GM19467 (cell line): ENCODE results near the gene KLF3.

ENCODE experiments used
- ATAC-seq: cut with Tn5 transposase; IDR thresholded peaks from one replicate; pipeline ENCODE4 v1.9.1; 2021; ENCODE audit warnings: mild to moderate bottlenecking, moderate library complexity; ENCODE audit not compliant: unreplicated experiment

KLF3 gene

GRCh38 chr4:38673130-38673978 lies 9.4 kb downstream of the KLF3 start:
- no peak for ATAC-seq

- ATAC-seq: no peak
Observed at GRCh38 chr4:38674258-38675144, 10.5 kb downstream of the KLF3 start.

GRCh38 chr4:38675146-38676121 lies 11.4 kb downstream of the KLF3 start:
- ATAC-seq: peak; percentile 50

- ATAC-seq: no peak
Observed at GRCh38 chr4:38676986-38677385, 13.0 kb downstream of the KLF3 start.

DNA sequence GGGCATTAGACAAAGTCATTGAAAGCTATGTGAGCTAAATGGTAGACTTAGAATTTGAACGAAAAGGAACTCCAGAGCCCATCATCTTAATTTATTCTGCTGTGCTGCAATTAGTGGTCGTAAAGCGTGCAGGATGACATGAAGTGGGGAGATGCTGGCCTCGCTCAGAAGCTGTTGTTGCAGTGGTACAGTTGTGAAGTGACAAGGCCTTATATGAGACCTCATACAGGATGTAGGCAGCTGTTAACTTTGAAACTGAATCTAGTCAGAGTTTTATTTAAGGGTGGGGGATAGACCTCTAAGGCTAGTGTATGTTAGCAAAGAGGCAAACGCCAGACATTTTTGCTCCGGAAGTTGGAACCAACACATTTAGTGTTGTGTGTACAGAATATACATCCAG lies 13.4 kb downstream of the KLF3 start:
- ATAC-seq: no peak

GRCh38 chr4:38678078-38678477 lies 14.1 kb downstream of the KLF3 start:
- no peak for ATAC-seq

- ATAC-seq: no peak
Observed at GRCh38 chr4:38679921-38680320, 15.9 kb downstream of the KLF3 start.

GRCh38 chr4:38681281-38681991 lies 17.4 kb downstream of the KLF3 start:
- ATAC-seq: no peak

- ATAC-seq: no peak
Observed at GRCh38 chr4:38682336-38682735, 18.3 kb downstream of the KLF3 start.

- ATAC-seq: no peak
Observed at GRCh38 chr4:38683276-38683675, 19.3 kb downstream of the KLF3 start.

DNA sequence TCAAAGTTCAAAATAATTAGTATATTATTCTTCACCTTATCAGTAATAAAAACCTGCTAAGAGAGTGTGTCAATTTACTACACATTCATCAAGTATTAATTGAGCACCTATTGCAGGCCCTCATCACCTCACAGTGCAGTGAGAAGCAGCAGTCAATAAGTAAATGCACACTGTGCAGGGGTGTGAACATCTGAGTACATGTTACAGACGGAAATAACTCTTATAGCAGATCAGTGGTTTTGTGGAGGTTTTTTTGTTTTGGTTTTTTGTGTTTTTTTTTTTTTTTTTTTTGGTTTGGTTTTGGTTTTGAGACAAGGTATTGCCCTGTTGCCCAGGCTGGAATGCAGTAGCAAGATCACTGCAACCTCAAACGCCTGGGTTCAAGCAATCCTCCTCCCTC lies 20.3 kb downstream of the KLF3 start:
- no peak for ATAC-seq

DNA sequence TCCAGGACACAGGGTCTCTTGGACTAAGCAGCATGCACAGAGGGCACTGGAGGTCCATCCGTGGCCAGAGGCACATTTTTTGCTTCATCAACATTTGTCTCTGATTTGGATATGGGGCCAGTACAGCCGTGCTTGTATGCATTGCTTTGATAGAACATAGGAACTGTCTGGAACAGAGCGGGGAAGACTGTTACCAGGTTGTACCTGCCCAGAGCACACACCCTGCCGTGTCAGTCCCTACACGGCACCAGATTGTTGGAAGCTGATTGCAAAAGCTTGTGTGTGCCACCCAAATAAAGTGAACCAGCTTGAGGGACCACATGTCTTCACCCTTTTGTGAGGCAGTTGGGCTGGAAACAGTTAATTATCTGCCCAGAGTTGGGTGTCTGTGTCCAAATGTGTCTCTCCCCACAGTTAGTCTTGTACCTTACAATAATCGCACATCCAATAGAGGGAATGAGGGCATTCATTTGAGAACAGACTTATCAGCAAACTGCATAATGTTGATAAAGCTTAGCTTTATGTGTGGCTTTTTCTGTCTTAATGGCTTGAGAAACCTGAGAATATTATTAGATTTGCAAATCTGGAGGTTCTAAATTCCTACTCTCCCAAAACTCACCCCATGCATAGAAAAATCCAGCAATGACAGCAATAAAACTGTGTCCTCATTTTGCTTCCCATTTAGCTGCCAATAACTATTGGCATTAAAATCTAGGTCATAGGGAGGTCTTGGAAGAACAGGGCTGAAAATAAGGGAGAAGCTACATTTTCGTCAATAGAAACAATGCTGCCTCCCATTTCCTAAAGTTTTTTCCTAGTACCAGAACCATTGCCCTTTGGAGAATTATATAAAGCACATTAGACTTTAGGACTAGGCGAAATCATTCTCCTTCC lies 21.2 kb downstream of the KLF3 start:
- ATAC-seq: no peak

- ATAC-seq: no peak
Observed at GRCh38 chr4:38686682-38687081, 22.7 kb downstream of the KLF3 start.

DNA sequence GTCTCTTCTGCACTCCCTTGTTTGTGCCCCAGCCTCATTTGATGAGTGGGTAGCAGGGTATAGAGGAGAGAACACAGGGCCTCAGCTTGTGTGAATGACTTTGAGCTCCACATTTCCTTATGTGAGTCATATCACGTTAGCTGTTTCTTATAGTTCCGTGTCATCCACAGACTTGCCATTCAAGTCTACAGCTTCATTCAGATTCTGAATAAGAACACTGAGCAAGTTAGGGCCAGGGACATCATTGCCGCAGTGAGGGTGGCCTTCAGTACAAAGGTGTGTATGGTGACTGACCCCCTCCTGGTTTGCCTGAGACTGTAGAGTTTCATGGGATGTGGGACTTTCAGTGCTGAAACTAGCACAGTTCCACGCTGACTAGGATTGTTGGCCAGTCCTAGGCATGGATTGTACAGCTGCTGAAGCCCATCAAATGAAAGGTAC lies 23.6 kb downstream of the KLF3 start:
- ATAC-seq: no peak

DNA sequence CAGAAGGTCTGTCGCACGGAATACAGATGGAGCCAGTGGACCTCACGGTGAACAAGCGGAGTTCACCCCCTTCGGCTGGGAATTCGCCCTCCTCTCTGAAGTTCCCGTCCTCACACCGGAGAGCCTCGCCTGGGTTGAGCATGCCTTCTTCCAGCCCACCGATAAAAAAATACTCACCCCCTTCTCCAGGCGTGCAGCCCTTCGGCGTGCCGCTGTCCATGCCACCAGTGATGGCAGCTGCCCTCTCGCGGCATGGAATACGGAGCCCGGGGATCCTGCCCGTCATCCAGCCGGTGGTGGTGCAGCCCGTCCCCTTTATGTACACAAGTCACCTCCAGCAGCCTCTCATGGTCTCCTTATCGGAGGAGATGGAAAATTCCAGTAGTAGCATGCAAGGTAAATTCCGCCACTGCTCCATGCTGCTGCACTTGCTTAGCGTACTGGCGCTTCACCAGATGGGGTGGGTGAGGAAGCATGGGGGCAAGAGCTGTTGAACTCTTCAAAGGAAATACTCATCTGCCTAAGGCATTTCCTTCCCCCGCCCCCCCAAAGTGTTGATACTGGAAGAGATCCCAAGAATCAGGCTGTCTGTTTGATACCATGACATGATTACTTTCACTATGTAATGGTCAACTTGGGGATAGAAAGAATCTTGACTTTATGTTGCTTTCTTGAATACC lies 24.8 kb downstream of the KLF3 start:
- ATAC-seq: no peak

DNA sequence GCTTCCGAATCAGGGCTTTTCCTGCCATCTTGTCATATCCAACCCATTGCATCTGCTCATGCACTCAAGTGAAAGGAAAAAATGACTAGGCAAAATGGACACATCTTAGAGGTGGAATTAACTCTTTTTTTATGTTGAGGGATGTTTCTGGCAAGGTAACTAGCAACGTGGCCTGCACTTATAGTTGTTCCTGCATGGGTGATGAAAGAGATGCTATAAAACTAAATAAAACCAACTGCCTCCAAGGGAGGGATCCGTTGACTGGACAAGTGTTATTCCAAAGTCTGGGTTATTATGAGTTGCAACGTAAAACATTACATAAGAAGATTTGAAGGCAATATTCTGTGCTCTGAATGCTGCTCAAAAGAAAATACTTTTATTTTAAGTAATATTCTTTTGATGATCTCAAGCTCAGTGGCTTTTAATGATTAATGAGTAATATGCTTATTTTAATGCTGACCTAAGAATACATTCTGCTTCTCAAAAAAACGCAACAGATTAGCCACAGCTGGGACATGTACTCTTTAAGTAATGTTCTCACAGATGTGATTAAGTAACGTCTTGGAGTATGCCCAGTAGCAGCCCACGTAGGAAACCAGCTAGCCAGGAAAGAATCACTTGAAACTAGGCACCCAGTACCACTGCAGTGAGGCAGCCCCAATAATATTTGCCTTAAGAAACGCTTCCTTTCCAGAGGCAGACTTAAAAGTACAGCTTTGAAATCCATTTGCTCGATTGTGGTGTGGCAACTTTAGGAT lies 27.4 kb downstream of the KLF3 start:
- no peak for ATAC-seq

DNA sequence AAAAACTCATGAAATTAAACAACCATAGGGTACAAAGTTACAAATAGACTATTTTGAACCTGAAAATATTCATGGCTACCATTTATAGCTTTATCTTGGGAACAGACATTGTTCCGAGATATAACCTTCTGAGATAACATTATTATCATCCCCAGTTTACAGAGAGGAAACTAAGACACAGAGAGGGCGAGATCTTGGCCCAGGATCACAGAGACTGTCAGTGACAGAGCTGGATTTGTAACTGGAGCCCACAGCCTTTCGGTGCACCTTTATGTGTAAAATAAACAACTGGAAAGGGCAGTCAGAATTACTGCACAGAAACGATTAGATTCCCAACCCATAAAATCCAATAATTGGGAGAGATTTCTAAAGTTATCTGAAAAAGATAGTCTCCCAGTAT lies 28.4 kb downstream of the KLF3 start:
- ATAC-seq: no peak

DNA sequence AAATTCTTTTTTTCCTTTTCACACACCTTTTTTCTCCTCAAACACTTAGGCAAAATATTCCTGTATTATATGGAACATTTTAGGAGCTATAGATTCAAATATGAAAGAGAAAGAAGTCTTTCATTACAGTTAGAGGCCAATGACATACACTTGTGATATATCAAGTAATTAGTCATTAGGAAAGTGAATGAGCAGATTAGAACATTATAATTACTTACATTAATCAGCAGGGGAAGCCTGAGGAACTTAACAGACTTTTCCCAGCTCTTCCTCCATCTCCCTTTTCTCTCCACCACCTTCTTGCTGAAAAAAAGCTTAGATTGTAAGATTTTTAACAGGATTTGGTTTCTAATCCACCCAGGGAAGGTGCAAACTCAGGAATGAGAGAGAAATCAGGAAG lies 29.6 kb downstream of the KLF3 start:
- no peak for ATAC-seq
